Tibial nerve (tissue), 3 donors: ENCODE data around the gene RTKN.

Experiments used
- CTCF ChIP-seq, 5 experiments: fragments of 200-600 bp in 3 of 5; fragments of 450-650 bp in 2 of 5; sonication (generic) in 3 of 5; IDR thresholded peaks; one replicate each; pipeline ENCODE4 v1.5.1; 2016 to 2019; ENCODE audit warnings: antibody characterized with exemption in 5 of 5, mild to moderate bottlenecking in 3 of 5, moderate library complexity in 2 of 5
- POLR2A ChIP-seq, 2 donors: fragments of 450-650 bp; IDR thresholded peaks; one replicate each; pipeline ENCODE4 v1.6.1; 2017; ENCODE audit warnings: antibody characterized with exemption in 2 of 2, mild to moderate bottlenecking in 2 of 2, moderate library complexity in 2 of 2

DNA sequence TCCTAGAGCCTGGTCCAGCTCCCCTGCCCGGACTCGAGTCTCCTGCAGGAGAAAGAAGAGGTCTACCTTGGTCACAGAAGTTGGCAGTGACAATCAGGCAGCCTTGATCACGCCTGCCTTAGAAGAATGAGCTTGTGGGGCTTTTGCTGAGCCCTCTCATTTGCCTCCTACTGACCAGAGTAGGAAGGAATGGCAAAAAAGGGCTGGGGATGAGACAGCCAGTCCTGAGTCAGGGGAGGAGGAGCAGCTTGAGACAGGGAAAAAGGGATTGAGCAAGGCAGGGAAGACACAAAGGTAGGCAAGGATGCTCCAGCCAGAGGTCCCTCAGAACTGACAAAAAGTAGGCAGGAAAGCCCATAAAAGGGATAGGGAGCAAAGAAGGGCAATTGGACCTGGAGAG, 14.2 kb downstream of the RTKN start:
- TF ChIP-seq POLR2A (IDR thresholded peaks at IDR 0.05) (no peak), CTCF (IDR thresholded peaks at IDR 0.05) (no peak)
